ENCODE results near the gene STAT4. TPM values are rescaled to one million over a fixed set of nuclear protein-coding genes. Genes with fewer than 3 reads are reported as not detected.
"Not testable (repeated sequence)": the region's sequence is repeated elsewhere in the genome, so short reads cannot be mapped to it uniquely, and the experiment has no call there.

The STAT4 gene
- polyA plus RNA-seq, 4 donors = 6.5 to 9.4 (median 9.4) TPM

- no peak for DNase-seq (ENCODE audit: low read depth in 4 of 4, low spot score in 3 of 4)
Observed at GRCh38 chr2:190999949-191000665, 150.7 kb downstream of the STAT4 start.

GRCh38 chr2:190999058-190999457 lies 151.7 kb downstream of the STAT4 start:
- no peak for DNase-seq (ENCODE audit: low read depth in 4 of 4, low spot score in 3 of 4)

GRCh38 chr2:190997526-190998113 lies 153.2 kb downstream of the STAT4 start:
- no peak for DNase-seq (ENCODE audit: low read depth in 4 of 4, low spot score in 3 of 4)

GRCh38 chr2:190996947-190997346 lies 153.8 kb downstream of the STAT4 start:
- DNase-seq (ENCODE audit: low read depth in 4 of 4, low spot score in 3 of 4) = no peak

DNA sequence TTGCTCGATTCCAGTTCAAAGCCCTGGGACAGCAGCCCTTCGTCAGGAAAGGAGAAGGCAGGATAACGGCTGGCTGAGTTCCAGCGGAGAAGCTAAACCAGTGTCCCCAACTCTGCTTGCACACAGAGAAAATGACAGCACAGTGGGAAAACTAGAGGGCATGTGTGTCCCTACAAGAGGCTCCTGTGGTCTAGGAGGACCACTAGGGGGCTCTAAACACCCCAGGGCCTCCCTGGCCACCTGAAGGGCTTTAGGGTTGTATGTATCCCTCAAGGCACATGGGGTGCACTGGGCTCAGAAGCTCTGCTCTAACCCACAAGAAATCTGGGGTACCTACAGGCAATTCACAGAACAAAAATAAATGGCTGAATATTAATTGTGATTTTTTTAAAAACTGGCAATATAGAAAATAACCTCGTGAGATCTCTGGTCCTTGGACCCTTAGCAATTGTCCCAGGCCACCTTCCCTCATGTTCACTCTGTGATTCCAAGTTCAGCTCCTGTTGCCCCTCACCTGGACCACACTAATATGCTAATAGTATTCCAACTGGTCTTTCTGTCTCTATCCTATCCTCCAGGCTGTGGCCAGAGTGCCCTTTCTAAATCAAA lies 154.4 kb downstream of the STAT4 start:
- no peak for DNase-seq (ENCODE audit: low read depth in 4 of 4, low spot score in 3 of 4)

DNA sequence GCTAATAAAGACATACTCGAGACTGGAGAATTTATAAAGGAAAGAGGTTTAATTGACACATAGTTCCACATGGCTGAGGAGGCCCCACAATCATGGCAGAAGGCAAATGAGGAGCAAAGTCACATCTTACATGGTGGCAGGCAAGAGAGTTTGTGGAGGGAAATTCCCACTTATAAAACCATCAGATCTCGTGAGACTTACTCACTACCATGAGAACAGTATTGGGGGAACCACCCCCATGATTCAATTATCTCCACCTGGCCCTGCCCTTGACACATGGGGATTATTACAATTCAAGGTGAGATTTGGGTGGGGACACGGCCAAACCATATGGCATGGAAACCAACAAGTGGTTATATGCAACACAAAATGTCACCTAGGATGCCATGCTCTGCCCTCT lies 155.5 kb downstream of the STAT4 start:
- DNase-seq (ENCODE audit: low read depth in 4 of 4, low spot score in 3 of 4) = not testable (repeated sequence)

DNA sequence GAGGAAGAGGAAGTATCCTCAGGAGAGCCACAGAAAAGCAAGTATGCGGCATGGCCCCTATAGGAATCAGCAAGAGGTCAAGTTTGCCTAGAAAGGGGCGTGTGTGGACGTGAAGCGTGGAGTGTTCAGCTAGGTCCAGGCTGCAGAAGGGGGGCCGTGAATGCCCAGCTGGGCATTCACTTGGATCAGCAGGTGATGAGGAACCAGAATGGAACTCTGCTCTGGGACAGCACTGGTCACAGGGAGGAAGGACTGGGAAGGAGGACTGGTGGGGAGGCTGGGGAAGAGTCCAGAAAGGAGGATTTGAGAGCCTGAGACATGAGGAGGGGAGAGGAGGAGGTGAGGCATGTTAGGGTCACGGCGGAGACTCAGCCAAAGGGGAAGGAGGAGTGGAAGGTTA lies 156.6 kb downstream of the STAT4 start:
- DNase-seq (ENCODE audit: low read depth in 4 of 4, low spot score in 3 of 4) = no peak

GRCh38 chr2:190993292-190993643 lies 157.5 kb downstream of the STAT4 start:
- no peak for DNase-seq (ENCODE audit: low read depth in 4 of 4, low spot score in 3 of 4)

GRCh38 chr2:190990132-190990531 lies 160.7 kb downstream of the STAT4 start:
- DNase-seq (ENCODE audit: low read depth in 4 of 4, low spot score in 3 of 4) = no peak

DNA sequence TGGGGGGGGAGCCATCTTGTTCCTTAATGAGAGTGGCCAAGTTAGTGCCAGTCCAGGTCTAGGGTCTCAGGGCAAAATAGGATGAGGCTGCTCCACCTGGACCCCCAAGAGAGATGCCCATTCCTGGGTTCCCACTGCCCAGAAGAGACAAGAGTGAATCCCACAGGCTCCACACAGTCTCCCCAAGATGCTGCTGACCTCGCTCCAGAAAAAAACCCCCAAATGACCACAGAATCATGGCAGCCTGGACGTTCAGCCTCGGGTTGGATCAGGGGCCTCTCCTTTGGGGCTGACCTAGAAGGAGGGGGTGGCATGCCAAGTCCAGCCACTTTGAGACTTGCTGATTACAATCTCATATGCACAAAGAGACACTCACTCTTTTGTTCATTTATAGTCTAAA lies 161.9 kb downstream of the STAT4 start:
- DNase-seq (ENCODE audit: low read depth in 4 of 4, low spot score in 3 of 4) = no peak

- DNase-seq (ENCODE audit: low read depth in 4 of 4, low spot score in 3 of 4) = no peak
Observed at GRCh38 chr2:190987938-190988337, 162.9 kb downstream of the STAT4 start.

DNA sequence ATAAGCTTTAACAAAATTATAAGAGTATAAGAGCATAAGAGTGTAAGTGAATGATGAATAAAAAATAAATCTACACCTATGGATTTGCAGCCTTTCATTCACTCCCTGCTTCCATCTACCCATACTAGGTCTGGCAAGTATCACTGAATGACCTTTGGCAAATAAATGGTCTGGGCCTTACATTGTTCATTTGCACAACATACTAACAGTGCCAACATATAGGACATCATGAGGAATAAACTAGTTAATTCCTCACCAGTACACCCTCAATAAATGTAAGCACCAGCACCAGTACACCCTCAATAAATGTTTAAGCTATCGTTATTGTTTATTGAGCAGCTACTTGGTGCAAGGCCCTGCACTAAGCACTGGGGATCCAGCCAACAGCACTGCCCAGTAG lies 163.7 kb downstream of the STAT4 start:
- no peak for DNase-seq (ENCODE audit: low read depth in 4 of 4, low spot score in 3 of 4)

- DNase-seq (ENCODE audit: low read depth in 4 of 4, low spot score in 3 of 4) = no peak
Observed at GRCh38 chr2:190986221-190986953, 164.4 kb downstream of the STAT4 start.

GRCh38 chr2:190984595-190984994 lies 166.2 kb downstream of the STAT4 start:
- DNase-seq (ENCODE audit: low read depth in 4 of 4, low spot score in 3 of 4) = no peak

- DNase-seq (ENCODE audit: low read depth in 4 of 4, low spot score in 3 of 4) = no peak
Observed at GRCh38 chr2:190982262-190983034, 168.3 kb downstream of the STAT4 start.

- no peak for DNase-seq (ENCODE audit: low read depth in 4 of 4, low spot score in 3 of 4)
Observed at GRCh38 chr2:190981733-190982132, 169.1 kb downstream of the STAT4 start.

DNA sequence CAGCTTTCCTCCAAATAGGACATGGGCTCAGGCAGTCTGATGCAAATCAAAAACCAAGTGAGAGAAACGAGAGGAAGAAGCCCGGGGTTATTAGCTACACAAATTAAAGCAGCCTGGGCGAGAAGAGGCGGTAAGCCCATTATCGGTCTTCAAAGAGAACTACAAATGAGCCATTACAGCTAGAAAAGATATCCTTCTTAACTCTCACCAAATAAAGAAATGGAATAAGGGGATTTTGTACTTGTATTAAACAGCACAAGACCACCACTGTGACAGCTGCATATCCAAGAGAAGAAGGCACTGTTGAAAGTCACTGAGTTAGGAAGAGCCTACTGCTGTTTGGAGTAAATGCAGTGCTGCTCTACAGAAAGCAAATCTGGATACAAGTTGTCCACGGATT lies 169.5 kb downstream of the STAT4 start:
- no peak for DNase-seq (ENCODE audit: low read depth in 4 of 4, low spot score in 3 of 4)

- DNase-seq (ENCODE audit: low read depth in 4 of 4, low spot score in 3 of 4) = peak in 1 of 4 donors; percentile 12
Observed at GRCh38 chr2:190980630-190981209, 170.1 kb downstream of the STAT4 start.

DNA sequence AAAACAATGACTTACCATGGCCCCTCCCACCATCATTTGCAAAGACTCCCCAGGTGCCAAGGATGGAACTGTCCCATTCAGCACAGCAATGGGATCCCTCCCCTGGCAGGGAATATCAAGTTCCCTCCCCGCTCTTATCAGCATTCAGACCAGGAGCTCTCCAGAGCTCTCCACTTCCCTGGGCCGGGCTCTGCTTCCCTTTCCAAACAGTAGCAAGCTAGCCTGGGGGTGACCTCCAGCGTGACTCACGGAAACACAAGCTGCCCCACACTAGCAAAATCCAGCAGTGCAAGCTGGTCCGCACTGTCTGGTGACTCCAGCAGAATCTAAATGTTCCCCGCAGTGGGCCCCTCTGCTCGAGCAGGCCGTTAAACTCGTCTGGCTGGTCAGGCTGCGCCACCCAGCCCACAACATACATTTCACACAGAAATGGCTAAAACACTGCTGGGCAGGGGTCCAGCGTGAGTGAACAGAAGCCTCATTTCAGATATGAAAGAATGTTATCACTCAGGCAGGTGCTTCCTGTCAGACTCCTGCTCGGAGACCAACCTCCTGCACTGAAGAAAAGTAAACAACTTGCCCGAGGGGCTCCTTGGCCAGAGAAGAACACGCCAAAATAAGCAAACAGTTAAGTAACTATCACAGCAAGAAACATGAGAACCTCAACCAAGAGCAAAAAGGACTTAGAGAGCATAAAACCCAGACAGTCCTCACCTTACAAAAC lies 170.7 kb downstream of the STAT4 start:
- DNase-seq (ENCODE audit: low read depth in 4 of 4, low spot score in 3 of 4) = peak; percentile 61 to 83 (median 72)

Measured in right renal pelvis (tissue), 4 donors.